ENCODE data around the gene PQBP1.

GRCh38 chrX:48854898-48855297 lies 42.8 kb upstream of the PQBP1 start:
- TF ChIP-seq POLR2A (IDR thresholded peaks at IDR 0.05), result no peak
- TF ChIP-seq, protein P1, sequence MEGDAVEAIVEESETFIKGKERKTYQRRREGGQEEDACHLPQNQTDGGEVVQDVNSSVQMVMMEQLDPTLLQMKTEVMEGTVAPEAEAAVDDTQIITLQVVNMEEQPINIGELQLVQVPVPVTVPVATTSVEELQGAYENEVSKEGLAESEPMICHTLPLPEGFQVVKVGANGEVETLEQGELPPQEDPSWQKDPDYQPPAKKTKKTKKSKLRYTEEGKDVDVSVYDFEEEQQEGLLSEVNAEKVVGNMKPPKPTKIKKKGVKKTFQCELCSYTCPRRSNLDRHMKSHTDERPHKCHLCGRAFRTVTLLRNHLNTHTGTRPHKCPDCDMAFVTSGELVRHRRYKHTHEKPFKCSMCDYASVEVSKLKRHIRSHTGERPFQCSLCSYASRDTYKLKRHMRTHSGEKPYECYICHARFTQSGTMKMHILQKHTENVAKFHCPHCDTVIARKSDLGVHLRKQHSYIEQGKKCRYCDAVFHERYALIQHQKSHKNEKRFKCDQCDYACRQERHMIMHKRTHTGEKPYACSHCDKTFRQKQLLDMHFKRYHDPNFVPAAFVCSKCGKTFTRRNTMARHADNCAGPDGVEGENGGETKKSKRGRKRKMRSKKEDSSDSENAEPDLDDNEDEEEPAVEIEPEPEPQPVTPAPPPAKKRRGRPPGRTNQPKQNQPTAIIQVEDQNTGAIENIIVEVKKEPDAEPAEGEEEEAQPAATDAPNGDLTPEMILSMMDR (IDR thresholded peaks at IDR 0.05), result no peak

Measured in thyroid gland (tissue), 4 donors.